HG03460 (cell line): ENCODE measurements around the gene PDE4D.
A peak's percentile ranks its signal among the peaks of the same experiment; 100 is the strongest.

Source experiments
- ATAC-seq: cut with Tn5 transposase; IDR thresholded peaks from one replicate; pipeline ENCODE4 v1.9.1; 2021; ENCODE audit not compliant: unreplicated experiment

The PDE4D gene

DNA sequence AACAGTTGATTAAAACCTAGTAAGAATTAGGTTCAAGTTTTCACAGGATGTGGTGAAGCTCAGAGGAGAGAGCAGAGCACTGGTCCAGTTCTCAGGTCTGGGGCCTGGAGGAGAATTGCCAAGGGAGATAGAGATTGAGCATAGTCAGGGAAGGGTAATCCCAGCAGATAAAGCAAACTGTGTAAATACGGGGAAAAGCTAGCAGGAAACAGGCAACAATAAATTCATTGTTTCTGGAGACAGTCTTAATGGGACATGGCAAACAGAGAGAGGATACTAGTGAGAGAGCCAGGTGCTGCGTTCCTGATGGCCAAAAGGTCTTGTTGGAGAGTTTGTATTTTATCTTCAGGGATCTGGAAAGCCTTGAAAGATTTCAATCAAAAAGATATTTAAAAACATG, 333.0 kb downstream of the PDE4D start:
- ATAC-seq, result no peak

DNA sequence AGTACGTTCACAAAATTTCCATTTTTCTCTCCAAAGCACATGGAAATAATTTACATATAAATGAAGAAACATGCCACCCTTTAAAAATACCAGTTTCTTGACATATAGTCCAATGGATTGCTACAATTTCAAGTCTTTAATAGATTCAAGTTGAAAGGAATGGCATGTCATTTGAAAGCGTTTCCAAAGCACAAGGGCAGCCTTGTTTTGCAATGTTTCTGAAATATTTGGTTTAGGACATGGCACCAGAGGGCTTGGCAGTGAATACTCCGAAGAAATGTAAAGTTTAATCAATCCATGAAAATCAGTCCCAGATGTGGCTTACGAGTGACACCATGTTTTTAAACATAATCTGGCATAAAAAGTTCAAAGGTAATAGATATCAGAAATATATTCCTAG, 333.7 kb downstream of the PDE4D start:
- ATAC-seq, result no peak

GRCh38 chr5:59559323-59559722, 334.2 kb downstream of the PDE4D start:
- ATAC-seq, result no peak

DNA sequence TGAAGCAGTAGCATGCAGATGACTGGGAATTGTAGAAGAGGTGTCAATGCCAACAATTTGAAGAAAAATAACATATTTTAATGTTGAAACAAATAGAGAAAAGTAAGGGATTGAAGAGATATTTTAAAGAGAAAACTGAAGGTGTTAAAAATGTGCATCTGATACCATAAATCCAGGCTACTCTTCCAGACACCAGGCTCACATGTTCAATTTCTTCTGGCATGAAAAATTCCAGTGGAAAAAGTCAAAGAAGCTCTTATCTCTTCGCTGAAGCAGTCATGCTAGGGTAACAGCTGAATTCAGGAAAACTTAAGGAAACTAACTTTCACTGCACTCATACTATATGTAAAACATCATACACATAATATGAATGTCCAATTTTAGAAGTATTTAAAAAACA, 335.0 kb downstream of the PDE4D start:
- no peak for ATAC-seq

DNA sequence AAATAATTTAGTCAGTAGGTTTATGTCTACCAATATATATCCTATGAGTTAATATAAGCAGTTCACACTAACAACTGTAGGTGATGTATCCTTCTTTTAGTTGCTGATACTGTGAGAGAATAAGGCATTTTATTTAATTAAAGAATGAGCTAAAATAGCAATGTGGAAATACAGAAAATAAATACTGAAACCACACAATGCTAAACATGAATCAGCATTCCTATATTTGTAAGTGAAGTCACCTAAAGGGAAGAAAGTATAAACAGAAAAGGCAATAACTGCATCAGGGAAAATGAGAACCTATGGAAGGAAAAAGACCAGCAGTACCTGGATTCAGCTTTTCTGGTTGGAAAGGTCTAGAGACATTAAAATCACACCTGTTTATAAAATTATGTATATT, 336.0 kb downstream of the PDE4D start:
- ATAC-seq, result no peak

- no peak for ATAC-seq
These were observed 337.9 kb downstream of the PDE4D start for GRCh38 chr5:59555596-59555995.

GRCh38 chr5:59554501-59554900, 339.0 kb downstream of the PDE4D start:
- ATAC-seq, result peak; percentile 19

GRCh38 chr5:59553992-59554391, 339.5 kb downstream of the PDE4D start:
- peak; percentile 63 for ATAC-seq

DNA sequence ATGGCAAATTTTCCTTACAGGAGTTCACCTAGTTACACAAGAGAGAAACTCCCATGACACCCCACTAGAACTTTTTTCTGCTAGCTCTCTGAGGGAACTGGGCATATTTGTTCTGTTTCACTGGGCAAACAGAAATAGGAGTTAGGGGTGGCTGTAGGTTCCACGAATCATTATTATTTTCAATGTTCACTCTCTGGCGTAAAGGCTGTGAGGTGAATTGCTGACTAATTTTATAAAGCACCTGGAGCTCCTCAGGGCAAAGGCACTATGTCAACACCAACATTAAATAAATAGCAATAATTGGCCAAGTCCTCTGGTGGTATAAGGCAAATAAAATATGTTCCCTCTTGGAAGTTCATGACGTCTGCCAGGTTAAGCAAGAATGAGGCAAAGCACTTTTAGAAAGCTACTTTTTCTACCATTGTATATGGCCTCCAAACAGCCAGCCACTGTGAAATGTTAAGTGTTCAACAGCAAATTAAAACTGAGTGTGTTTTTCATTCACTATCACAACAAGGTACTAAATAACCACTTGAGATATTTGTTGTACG, 344.6 kb downstream of the PDE4D start:
- ATAC-seq, result no peak

GRCh38 chr5:59547731-59548130, 345.8 kb downstream of the PDE4D start:
- no peak for ATAC-seq

- no peak for ATAC-seq
These were observed 349.0 kb downstream of the PDE4D start for GRCh38 chr5:59544573-59544972.

DNA sequence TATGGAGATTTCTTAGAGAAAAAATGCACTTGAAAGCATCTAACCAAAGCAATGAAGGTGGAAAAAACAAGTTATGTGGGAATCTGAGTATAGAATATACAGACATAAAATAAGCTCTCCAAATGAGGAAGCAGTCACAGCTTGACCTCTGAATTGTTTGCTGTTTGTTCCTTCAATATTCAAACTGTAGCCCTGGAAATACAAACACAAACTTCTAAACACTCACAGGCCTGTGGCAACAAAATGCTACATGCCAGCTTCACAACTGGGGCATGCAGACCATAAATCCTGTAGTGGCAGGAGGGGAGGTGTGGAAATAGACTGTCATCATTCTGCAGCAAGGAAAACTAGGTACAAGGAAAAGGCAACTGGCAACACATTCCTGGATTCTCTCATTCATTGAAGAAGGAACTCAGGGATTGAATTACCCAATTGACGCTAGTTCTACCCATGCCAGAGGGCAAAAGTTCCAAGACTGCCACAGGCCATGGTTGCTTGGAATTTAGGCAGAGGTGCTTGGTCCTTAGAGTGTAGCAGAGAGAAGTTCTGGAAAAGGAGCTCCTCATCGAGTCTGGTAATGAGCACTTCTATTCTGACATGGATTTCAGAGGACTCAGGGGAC, 349.6 kb downstream of the PDE4D start:
- ATAC-seq, result no peak

GRCh38 chr5:59542851-59543820, 350.4 kb downstream of the PDE4D start:
- no peak for ATAC-seq

DNA sequence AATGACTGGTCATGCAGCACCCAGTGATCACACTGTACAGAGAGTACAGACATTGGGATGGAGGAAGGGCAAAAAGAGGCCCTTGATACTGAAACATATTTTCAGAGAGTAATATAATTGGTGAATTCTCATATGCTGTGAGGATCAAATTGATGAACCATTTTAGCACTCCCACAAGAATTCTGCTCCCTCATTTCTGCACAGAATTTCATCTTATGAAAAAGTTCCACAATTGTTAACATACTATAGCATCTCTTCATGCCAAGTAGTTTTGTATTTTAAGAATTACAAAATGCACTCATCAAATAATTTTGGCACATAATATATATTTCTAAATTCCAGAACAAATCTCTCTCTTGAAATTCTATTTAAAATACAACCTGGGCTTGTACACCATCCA, 351.2 kb downstream of the PDE4D start:
- ATAC-seq, result no peak

GRCh38 chr5:59540366-59540765, 353.2 kb downstream of the PDE4D start:
- ATAC-seq, result no peak

DNA sequence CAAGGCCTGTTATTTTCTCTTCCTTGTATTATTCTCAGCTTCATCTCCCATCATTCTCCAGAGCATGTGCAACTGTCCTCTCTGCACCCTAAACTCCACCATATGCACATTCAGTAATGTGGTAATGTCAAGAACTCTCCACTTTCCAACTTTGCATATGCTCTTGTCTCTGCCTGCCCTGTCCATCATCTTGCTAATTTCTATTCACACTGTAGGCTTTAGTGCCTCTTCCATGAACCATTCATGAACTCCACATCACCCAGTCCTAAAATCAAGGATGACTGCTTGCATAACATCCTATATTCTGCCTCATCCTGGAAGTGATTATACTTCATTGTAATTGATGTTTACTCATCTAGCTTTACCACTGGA, 354.8 kb downstream of the PDE4D start:
- no peak for ATAC-seq

- no peak for ATAC-seq
These were observed 355.4 kb downstream of the PDE4D start for GRCh38 chr5:59537961-59538749.

DNA sequence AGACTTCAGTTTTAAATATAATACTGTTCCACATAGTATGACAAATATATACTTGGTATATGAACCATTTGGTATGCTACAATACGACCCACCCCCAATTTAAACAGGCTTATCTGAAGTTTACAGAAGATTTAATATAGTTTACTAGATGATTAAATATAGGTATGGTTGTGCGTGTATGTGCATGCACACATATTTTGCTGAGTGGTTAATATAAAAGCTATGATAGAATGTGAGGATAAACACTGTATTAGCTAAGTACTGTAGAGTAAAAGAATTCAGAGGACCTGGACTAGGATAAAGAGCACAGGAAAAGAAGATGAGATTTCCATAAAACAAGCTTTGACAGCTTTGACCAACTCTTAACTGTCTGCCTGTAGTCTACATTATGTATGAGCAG, 356.7 kb downstream of the PDE4D start:
- ATAC-seq, result no peak

- ATAC-seq, result no peak
These were observed 358.0 kb downstream of the PDE4D start for GRCh38 chr5:59535561-59535960.

GRCh38 chr5:59533730-59534108, 359.8 kb downstream of the PDE4D start:
- ATAC-seq, result no peak

DNA sequence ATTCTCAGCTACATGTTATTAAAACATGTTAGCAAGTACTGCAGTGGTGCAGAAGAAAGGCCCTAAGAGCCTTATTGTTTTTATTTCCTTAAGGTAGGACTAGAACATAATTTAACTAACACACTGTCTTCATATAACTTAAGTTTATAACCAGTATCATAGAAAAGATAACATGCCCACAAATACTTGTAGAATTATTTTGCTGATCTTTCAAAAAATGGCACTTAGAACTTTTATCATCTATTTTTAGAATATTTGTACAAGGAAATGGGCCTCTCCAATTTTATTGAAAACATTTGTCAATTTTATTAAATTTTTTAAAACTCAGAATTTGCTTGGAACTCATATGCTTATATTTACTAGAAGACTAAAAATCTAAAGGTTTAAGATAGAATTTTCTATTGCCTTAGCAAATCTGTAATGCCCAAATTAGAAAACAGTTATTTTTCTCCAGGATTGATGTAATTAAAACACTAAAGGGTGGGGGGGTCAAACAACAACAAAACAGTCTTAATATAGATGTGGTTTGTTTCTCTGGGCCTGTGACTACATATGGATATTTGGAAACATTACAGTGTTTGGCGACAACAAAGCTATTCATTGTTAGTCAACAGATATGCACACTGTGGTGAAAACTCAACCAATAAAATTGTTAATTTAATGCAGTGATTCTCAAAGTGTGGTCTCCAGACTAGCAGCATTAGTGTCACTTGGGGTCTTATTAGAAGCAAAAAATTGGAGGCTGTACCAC, 360.4 kb downstream of the PDE4D start:
- no peak for ATAC-seq
